Osteoblast (primary cell): ENCODE results near the gene WDR7. TPM values are rescaled to one million over a fixed set of nuclear protein-coding genes. Genes with fewer than 3 reads are reported as not detected.

ENCODE experiments used
- DNase-seq: peaks from one replicate; pipeline ENCODE4 v3.0.0; 2011; ENCODE audit warnings: low spot score, mixed read lengths; ENCODE audit not compliant: insufficient read length; ENCODE audit errors: missing footprints
- H2AFZ ChIP-seq: 2 replicates; pipeline ENCODE4 v1.6.0; 2011; ENCODE audit warnings: mild to moderate bottlenecking, low read length
- H3K27ac ChIP-seq: 2 replicates; pipeline ENCODE4 v1.5.1; 2011; ENCODE audit warnings: mild to moderate bottlenecking, low read depth, low read length, moderate library complexity
- H3K27me3 ChIP-seq: 2 replicates; pipeline ENCODE4 v1.6.0; 2012; ENCODE audit warnings: mild to moderate bottlenecking, control low read depth, inconsistent platforms, low read length, moderate library complexity; ENCODE audit not compliant: insufficient read depth
- H3K36me3 ChIP-seq: 2 replicates; pipeline ENCODE4 v1.5.1; 2011; ENCODE audit warnings: mild to moderate bottlenecking, low read length, control low read depth, moderate library complexity; ENCODE audit not compliant: insufficient read depth
- H3K4me1 ChIP-seq: 2 replicates; pipeline ENCODE4 v1.5.1; 2011; ENCODE audit warnings: mild to moderate bottlenecking, low read length, control low read depth, moderate library complexity; ENCODE audit not compliant: insufficient read depth
- H3K4me2 ChIP-seq: 2 replicates; pipeline ENCODE4 v1.6.0; 2011; ENCODE audit warnings: mild to moderate bottlenecking, low read length; ENCODE audit not compliant: insufficient read depth
- H3K4me3 ChIP-seq: fragments of 200-600 bp; sonication (generic); 3 replicates; pipeline ENCODE4 v1.5.1; 2012; ENCODE audit warnings: mild to moderate bottlenecking, low read length, inconsistent platforms; ENCODE audit not compliant: insufficient read depth
- H3K79me2 ChIP-seq: 2 replicates; pipeline ENCODE4 v1.6.0; 2012; ENCODE audit warnings: mild to moderate bottlenecking, low read length, control low read depth, inconsistent platforms; ENCODE audit not compliant: insufficient read depth
- H3K9me3 ChIP-seq: 2 replicates; pipeline ENCODE4 v1.5.1; 2011; ENCODE audit warnings: low read depth, low read length, control low read depth
- H4K20me1 ChIP-seq: 2 replicates; pipeline ENCODE4 v1.6.0; 2012; ENCODE audit warnings: mild to moderate bottlenecking, low read length, control low read depth; ENCODE audit not compliant: insufficient read depth
- CTCF ChIP-seq: IDR thresholded peaks from 2 replicates; pipeline ENCODE4 v1.5.1; 2011; ENCODE audit warnings: mild to moderate bottlenecking, low read depth, low read length, moderate library complexity; ENCODE audit errors: extremely low read depth
- total RNA-seq: library from RNA; depleted of rRNA; stranded (reverse); fragments of >200 nt; gene quantifications from 2 replicates; pipeline ENCODE4 v1.2.3, GENCODE V29; 2012

Gene WDR7
- total RNA-seq, 1 donor = 23.2 TPM

DNA sequence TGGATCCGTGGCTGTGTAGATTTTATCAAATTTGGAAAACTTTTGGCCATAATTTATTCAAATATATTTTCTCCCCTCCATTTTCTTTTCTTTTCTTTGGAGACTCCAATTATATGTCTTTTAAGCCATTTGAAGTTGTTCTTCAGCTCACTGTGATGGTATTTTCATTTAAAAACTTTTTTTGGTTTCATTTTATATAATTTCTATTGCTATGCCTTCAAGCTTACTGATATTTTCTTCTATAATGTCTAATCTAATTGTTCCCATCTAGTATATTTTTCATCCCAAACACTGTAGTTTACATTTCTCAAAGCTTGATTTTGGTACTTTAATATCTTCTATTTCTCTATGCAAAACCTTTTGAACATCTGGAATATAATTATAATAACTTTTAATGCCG lies 72.5 kb downstream of the WDR7 start:
- Histone ChIP-seq H3K36me3 (no peaks in the 10 kb centered on the region), H3K4me1 (peaks cover 6% of the 10 kb centered on the region), H3K27me3 (no peaks in the 10 kb centered on the region), H4K20me1 (no peaks in the 10 kb centered on the region), H3K4me2 (no peak overlapping the region), H3K27ac (no peak overlapping the region), H3K4me3 (no peak overlapping the region), H3K9me3 (no peaks in the 10 kb centered on the region), H2AFZ (no peak overlapping the region), H3K79me2 (no peaks in the 10 kb centered on the region)
- DNase-seq = no peak
- TF ChIP-seq CTCF = no peak

GRCh38 chr18:56726906-56727305 lies 75.7 kb downstream of the WDR7 start:
- Histone ChIP-seq H4K20me1 (no peaks in the 10 kb centered on the region), H3K36me3 (no peaks in the 10 kb centered on the region), H3K4me1 (peaks cover 2% of the 10 kb centered on the region), H3K27me3 (no peaks in the 10 kb centered on the region), H3K9me3 (no peaks in the 10 kb centered on the region), H3K27ac (no peak overlapping the region), H3K4me2 (no peak overlapping the region), H2AFZ (no peak overlapping the region), H3K79me2 (no peaks in the 10 kb centered on the region), H3K4me3 (no peak overlapping the region)
- DNase-seq = no peak
- TF ChIP-seq CTCF = no peak

GRCh38 chr18:56727399-56727798 lies 76.2 kb downstream of the WDR7 start:
- Histone ChIP-seq H3K4me3 (no peak overlapping the region), H3K4me2 (no peak overlapping the region), H3K27ac (no peak overlapping the region), H4K20me1 (no peaks in the 10 kb centered on the region), H3K36me3 (no peaks in the 10 kb centered on the region), H3K4me1 (peaks cover 2% of the 10 kb centered on the region), H3K79me2 (no peaks in the 10 kb centered on the region), H2AFZ (no peak overlapping the region), H3K9me3 (no peaks in the 10 kb centered on the region), H3K27me3 (no peaks in the 10 kb centered on the region)
- DNase-seq = no peak
- TF ChIP-seq CTCF = no peak

GRCh38 chr18:56728741-56729140 lies 77.6 kb downstream of the WDR7 start:
- Histone ChIP-seq H3K27me3 (no peaks in the 10 kb centered on the region), H2AFZ (no peak overlapping the region), H3K27ac (no peak overlapping the region), H3K9me3 (no peaks in the 10 kb centered on the region), H3K4me1 (no peaks in the 10 kb centered on the region), H3K79me2 (no peaks in the 10 kb centered on the region), H3K4me2 (no peak overlapping the region), H4K20me1 (no peaks in the 10 kb centered on the region), H3K36me3 (no peaks in the 10 kb centered on the region), H3K4me3 (no peak overlapping the region)
- no peak for TF ChIP-seq CTCF
- no peak for DNase-seq
